GM10847 (cell line): ENCODE results near the gene SAMMSON.

Source experiments
- POLR2A ChIP-seq: IDR thresholded peaks from 2 replicates; pipeline ENCODE4 v1.6.1; 2011; ENCODE audit not compliant: insufficient read length; ENCODE audit errors: extremely low read depth

SAMMSON gene

DNA sequence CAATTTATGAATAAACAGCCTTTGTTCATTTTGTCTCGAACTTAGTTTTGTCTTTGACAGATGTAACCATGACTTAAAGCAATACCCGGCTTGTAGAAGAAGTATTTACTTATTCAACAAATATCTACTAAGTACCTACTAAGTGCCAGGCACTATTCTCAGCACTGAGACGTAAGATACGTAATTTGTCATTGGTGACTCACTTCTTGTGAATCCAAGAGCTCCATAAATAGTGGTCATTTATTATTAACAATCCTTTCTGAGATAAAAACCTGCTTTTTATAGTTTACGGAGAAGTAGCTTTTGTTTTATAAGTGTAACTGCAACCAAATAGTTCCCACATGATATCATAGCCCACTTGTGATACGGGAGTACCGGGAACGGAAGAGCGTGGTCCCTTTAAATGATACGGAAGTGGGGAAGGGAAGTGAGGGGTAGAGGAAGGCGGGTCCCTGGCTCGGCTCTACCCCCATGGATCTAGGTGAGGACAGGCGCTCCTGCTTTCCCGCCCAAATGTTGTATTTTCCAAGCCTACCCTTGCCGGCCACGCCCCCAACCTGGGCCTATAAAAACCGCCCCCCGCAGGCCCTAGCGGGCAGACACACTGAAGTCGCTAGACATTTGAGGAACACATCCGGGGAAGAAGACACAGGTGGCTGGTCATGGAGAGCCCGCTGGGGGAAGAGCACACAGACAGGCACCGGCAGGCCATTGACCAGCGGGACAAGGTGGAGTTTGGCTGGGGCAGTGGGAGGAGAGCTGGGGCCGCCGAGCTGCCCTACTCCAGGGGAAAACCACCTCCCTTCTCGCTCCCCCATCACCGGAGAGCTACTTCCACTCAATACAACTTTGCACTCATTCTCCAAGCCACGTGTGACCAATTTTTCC lies at the start of gene SAMMSON:
SAMMSON (plus strand) TSS at position 594 of the 888 bp plus-strand sequence.
- no peak for TF ChIP-seq POLR2A

DNA sequence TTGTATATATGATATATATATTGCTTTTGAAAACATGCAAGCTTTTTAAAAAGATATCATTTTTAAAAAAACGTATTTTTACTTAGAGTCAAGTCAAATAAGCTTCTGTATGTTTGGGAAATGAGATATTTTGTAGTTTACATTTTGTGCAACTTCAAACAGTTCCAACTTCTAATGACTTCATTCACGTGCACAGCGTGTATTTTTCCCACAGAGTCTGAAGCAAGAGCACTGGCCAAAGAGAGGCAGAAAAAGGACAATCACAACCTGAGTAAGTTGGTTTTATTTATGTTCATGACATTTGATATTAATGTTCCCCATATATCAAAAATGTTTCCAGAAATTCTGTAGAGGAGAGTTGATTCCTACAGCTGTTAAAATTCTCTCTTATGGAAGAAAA lies 47.9 kb upstream of the SAMMSON start:
- TF ChIP-seq POLR2A: no peak

DNA sequence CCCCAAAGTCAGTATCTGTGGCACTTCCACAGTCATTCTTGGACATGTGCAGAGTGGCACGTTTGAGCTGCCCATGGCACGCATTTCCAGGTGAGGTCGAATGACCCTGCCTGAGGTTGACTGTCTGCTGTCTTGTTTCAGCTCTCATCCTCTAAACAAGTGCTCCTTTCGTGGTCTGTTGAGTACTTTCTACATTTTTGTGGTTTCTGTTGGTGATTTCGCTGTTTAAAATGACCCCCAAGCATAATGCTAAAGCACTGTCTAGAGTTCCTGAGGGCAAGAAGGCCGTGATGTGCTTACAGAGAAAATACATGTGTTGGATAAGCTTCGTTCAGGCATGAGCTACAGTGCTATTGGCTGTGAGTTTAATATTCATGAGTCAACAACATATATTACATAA lies 40.0 kb upstream of the SAMMSON start:
- TF ChIP-seq POLR2A: no peak

DNA sequence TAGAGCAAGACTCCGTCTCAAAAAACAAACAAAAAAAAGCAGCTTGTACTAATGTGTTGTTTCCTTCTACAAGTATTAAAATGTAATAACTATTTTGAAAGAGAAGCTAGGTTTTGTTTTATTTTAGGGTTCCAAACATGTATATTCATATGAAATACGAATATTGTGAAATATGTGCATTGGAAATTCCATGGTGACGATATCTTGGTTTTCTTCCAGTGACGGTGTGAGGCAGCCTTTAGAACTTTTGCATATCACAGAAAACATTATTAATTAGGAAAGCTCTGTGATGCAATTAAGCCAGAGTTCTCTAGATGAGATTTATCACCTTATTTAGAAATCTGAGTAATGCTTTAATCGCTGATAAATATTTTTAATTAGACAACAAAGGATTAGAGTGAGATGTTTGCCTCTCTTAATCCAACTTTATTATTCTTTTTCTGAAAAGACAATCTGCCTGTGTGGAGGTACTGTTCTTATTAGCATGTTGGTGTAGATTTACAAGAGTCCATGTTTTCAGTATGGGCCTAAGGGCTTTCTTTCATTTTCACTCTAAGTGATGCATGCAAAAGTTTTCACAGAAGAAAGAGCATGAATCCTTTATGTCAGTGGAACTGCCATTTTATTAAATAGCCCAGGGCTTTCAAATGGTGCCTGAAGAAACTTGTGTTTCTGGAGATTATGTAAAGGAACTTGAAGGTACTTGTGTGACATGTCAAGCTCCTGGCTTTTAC lies 37.7 kb upstream of the SAMMSON start:
- TF ChIP-seq POLR2A: no peak

DNA sequence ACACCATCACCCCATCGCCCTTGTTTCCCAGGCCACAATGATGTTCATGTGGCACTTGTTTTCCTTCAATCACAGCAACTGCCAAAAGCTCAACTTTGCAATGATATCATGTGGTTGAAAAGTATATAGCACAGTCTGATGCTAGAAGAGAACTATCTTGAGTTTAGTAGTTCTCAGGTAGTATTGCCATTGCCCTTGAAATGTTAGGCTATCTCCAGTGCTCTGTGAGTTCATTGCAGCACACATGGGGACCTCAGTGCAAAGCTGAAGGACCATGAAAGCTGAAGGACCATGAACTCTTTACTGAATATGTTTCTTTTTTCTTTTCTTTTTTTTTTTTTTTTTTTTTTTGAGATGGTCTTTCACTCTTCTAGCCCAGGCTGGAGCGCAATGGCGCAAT lies 35.9 kb upstream of the SAMMSON start:
- TF ChIP-seq POLR2A: no peak

DNA sequence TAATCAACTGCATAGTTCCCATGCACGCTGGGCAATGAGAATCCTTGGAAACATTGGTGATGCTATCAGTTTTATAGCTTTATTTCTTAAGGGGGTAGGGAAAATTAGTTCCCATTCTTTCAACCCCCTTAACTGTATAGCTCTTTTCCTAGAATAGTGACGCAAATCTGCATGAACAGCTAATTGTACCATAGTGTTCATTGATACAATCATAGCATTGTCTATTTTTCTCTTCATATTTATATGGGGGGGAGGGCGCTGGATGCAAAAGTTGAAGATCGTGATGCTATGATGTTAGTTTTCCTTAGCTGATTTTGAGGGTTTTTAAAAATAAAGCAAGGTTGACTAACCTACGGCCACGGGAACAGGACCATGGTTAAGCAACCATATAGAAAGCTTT lies 32.4 kb upstream of the SAMMSON start:
- no peak for TF ChIP-seq POLR2A

DNA sequence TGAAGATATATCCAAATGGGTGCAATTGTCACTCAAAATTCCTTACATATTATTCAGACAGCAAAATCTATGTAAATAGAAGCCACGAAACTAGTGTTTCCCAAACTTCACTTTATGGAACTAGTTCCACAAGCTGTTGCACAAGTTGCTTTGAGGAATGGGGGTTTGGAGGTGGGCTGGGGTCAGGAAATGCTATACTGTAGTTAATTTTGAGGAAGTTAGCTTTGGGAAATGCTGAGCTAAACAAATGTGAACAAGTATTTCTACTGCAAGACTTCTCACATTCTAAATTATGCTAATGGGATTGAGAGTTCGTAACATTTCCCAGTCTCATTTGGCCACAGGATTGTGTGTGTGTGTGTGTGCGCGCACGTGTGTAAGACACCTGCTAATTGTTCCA lies 28.7 kb upstream of the SAMMSON start:
- no peak for TF ChIP-seq POLR2A

GRCh38 chr3:69972672-69973071 lies 26.9 kb upstream of the SAMMSON start:
- TF ChIP-seq POLR2A: no peak

DNA sequence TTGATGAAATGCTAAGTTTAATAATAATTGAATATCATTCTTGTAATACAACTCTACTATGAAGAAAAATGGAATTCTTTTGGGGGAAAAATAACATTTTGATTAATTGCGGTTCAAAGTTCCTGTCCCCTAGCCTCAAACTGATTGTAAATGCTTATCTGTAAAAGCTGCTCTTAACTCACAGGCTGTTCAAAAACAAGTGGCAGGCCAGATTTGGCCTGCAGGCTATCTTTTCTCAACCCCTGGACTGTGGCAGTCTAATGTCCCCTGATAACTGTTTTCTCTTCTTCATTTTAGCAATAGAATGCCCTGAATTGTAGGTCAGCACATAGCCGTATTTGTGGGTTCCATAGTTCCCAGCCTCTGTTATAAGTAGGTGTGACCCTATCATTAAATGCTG lies 23.5 kb upstream of the SAMMSON start:
- TF ChIP-seq POLR2A: no peak

GRCh38 chr3:69983546-69984265 lies 15.8 kb upstream of the SAMMSON start:
- no peak for TF ChIP-seq POLR2A

GRCh38 chr3:69985266-69985665 lies 14.3 kb upstream of the SAMMSON start:
- TF ChIP-seq POLR2A: no peak

DNA sequence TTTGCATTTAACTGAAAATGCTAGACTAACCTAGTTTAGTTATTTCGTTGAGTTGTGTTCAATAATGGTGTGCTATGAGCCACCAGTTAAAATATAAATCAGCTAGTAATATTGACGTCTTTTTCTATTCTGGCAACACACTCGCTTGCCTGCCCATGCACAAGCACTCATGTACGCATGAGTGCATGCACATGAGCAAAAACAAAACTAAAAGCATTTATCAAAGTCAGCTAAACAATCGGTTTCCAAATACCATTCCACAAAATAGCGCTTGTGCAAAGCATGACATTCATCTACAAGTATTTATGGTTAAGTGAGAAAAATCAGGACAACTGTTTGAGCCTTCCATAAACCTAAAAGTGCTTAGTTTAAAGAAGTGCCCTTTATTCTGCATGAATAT lies 13.1 kb upstream of the SAMMSON start:
- no peak for TF ChIP-seq POLR2A

GRCh38 chr3:69987833-69988232 lies 11.7 kb upstream of the SAMMSON start:
- no peak for TF ChIP-seq POLR2A

DNA sequence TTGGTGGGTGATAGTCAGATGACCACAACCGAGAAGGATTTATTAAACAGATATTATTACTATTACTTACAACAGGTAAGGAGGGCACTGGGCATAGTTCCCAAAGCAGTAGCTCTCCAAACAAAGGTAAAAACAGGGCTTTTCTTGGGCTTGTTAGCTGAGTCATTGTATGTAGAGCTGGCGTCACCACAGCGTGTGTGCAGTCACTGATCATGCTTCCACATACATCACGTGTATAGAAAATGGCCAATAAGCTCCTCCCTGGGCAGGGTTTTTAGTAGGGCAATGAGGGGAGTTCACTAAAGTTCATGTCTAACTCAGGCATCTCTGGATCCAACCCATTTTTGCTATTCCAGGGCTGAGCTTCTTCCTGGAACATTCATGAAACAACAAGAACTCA lies 5.8 kb upstream of the SAMMSON start:
- no peak for TF ChIP-seq POLR2A

GRCh38 chr3:69994919-69995318 lies 4.6 kb upstream of the SAMMSON start:
- no peak for TF ChIP-seq POLR2A
